Adrenal gland (tissue), 12 donors: ENCODE data around the gene TMLHE. TPM values are rescaled to one million over a fixed set of nuclear protein-coding genes. Genes with fewer than 3 reads are reported as not detected.

ENCODE experiments used
- DNase-seq, 7 donors: peaks; one replicate each; pipeline ENCODE4 v3.0.0-alpha.2; 2019 to 2020
- H3K27ac ChIP-seq, 5 donors: fragments of 200-600 bp; sonication (generic) in 4 of 5; 1 replicate in 3 of 5; 2 replicates in 2 of 5; pipeline versions ENCODE4 v1.5.1 to v1.8.0; 2016 to 2020; ENCODE audit warnings: mild to moderate bottlenecking in 1 of 5
- H3K27me3 ChIP-seq: fragments of 200-600 bp; 2 replicates; pipeline ENCODE4 v1.8.0; 2021
- H3K36me3 ChIP-seq, 2 donors: fragments of 200-600 bp; replicated peaks in 1 of 2; 1 replicate in 1 of 2; 2 replicates in 1 of 2; pipeline versions ENCODE4 v1.5.1 to v1.8.0; 2018 to 2022
- H3K4me1 ChIP-seq, 2 donors: fragments of 200-600 bp; replicated peaks in 1 of 2; 1 replicate in 1 of 2; 2 replicates in 1 of 2; pipeline versions ENCODE4 v1.5.1 to v1.8.0; 2018 to 2021
- H3K4me3 ChIP-seq, 4 donors: fragments of 200-600 bp; sonication (generic) in 3 of 4; one replicate each; pipeline ENCODE4 v1.5.1; 2016 to 2018
- H3K9me3 ChIP-seq, 3 donors: fragments of 200-600 bp; sonication (generic) in 1 of 3; replicated peaks in 1 of 3; 1 replicate in 2 of 3; 2 replicates in 1 of 3; pipeline versions ENCODE4 v1.5.1 to v1.8.0; 2016 to 2021
- CTCF ChIP-seq, 6 experiments: fragments of 450-650 bp in 4 of 6; fragments of 200-600 bp in 2 of 6; sonication (generic) in 1 of 6; IDR thresholded peaks; 1 replicate in 5 of 6; 2 replicates in 1 of 6; pipeline versions ENCODE4 v1.5.1 to v1.8.0; 2016 to 2021; ENCODE audit warnings: antibody characterized with exemption in 6 of 6, mild to moderate bottlenecking in 2 of 6, moderate library complexity in 1 of 6
- POLR2A ChIP-seq, 2 donors: fragments of 450-650 bp; IDR thresholded peaks; one replicate each; pipeline ENCODE4 v1.6.1; 2017; ENCODE audit warnings: antibody characterized with exemption in 2 of 2, mild to moderate bottlenecking in 2 of 2, moderate library complexity in 1 of 2
- WGBS, 4 donors: extraction: QIAGEN DNeasy Blood & Tissue Kit in 2 of 4; methylation state at CpG; one replicate each; pipeline versions ENCODE4 v1.1.5 to v1.1.7; 2013 to 2017; 5-methylcytosine and 5-hydroxymethylcytosine counted together
- intact Hi-C, 2 donors: fragments of 100-400 bp; cut with DNase I; formaldehyde crosslinking; loops; one replicate each; pipeline versions ENCODE4 v1.14.1 to v1.15.0; 2022 to 2023
- polyA plus RNA-seq, 3 donors: library from polyadenylated mRNA; stranded (reverse); fragments of 200-250 nt in 2 of 3; fragments of 350-450 nt in 1 of 3; fragmentation: Illumina TruSeq in 1 of 3; extraction: RNeasy Lipid Tissue Mini Kit (QIAGEN cat#74804) in 1 of 3; gene quantifications; one replicate each; pipeline ENCODE4 v1.2.3, GENCODE V29; 2013 to 2014
- total RNA-seq, 9 donors: library from RNA; depleted of rRNA in 4 of 9; stranded (reverse); fragments of >200 nt in 4 of 9; fragments of 120-200 nt in 1 of 9; fragmentation: NEBNext Ultra II Directional in 1 of 9; extraction: Animal tissue kit (Norgen Biotek cat#: 25700) in 1 of 9; gene quantifications; one replicate each; pipeline versions ENCODE4 v1.1.0 to v1.2.4, GENCODE V29; 2013 to 2023
- donor health status: healthy with polysubstance abuse.
- donor health status: Bipolar disorder and iron deficiency.
- donor health status: DM: yes; HTN: yes; CAD: no.
- donor health status: DM: no; HTN: no; CAD: no.
- donor health status: DM: no; HTN: no; CAD: no.
- donor health status: DM: yes; HTN: yes; CAD: no.

TMLHE gene
- total and polyA plus RNA-seq, 12 donors: 6.7 to 33.7 (median 19.6) TPM

DNA sequence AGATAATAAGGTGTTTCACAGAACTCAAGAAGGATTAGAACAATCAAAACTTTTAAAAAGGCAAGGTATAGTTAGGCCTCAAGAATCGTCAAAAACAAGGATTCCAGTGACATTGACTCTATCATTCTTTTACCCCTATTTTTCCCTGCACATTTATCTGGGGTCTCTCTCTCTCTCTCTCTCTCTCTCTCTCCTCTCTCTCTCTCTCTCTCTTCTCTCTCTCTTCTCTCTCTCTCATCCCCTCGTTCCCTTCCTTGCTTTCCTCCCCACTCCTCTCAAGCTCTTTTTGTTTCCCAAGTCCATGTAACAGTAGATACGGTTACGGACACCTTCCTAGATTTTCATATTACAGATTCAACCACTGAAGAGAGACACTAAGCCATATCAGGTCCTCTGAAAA, 3.2 kb upstream of the TMLHE start:
- no peak for DNase-seq
- Histone ChIP-seq H3K36me3 (no peaks in the 10 kb centered on the region), H3K4me3 (no peak overlapping the region), H3K9me3 (no peaks in the 10 kb centered on the region), H3K27ac (no peak overlapping the region), H3K27me3 (no peaks in the 10 kb centered on the region), H3K4me1 (peaks cover 0 to 3% of the 10 kb centered on the region in 2 donors)
- TF ChIP-seq POLR2A (IDR thresholded peaks at IDR 0.05) (no peak), CTCF (IDR thresholded peaks at IDR 0.05) (no peak)
- 75 to 95% (median 85%) methylated on average over 4 of the region's 4 CpGs for WGBS, 4 donors
- intact Hi-C loops: no loop called here

DNA sequence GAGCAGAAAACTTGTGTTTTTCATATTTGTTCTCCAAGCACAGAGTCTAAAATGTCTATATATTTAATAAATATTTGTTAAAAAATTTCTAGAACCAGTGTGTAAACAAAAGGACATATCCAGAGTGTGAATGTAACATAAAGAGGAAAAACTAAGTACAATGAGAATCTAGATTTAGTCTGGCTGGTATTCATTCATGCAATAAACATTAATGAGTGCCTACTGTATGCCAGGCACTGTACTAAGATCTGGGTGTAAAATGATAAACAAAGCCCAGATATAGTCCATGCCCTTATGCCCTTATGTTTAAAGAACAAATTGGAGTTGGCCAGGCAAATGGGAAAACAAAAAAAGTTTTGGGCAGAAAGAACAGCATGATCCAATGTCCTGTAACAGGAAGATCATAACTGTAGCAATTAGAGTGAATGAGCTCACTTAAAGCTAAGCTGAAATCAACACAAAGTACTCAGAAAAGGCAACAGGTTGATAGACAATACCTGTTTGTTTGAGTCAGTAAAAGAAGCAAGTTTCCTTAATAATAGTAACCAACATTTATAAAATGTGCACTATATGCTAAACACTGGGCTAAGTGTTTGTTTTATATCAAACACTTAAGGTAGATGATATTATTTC, 1.3 kb upstream of the TMLHE start:
- TF ChIP-seq CTCF (IDR thresholded peaks at IDR 0.05) (no peak), POLR2A (IDR thresholded peaks at IDR 0.05) (no peak)
- H3K36me3 ChIP-seq: no peaks in the 10 kb centered on the region
- no peaks in the 10 kb centered on the region for H3K9me3 ChIP-seq
- no peak overlapping the region for H3K27ac ChIP-seq
- H3K4me1 ChIP-seq: peaks cover 0 to 3% of the 10 kb centered on the region in 2 donors
- H3K27me3 ChIP-seq: no peaks in the 10 kb centered on the region
- intact Hi-C loops: no loop called here
- DNase-seq: no peak
- no peak overlapping the region for H3K4me3 ChIP-seq

DNA sequence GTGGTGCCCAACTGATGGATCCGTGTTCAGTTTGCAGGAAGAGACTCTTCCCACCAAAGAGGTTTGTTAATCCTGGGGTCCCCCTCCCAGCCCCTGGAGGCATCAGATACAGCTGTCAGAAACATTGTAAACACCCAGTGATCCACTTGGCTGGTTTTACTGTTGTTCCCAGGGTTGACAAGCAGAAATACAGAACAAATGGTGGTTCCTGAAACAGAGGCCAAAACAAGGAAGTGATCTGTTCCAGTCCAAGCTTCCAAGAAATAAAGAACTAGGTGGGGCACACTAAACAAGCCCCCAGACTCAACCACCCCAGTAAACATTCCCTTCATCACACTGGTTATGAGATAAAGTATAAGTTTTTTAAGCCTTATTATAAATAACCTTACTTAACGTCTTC, 1.4 kb downstream of the TMLHE start:
- Histone ChIP-seq H3K36me3 (no peaks in the 10 kb centered on the region), H3K27ac (peak overlapping the region in 1 of 5 donors; percentile 91), H3K27me3 (no peaks in the 10 kb centered on the region), H3K9me3 (no peaks in the 10 kb centered on the region), H3K4me1 (peaks cover 0 to 3% of the 10 kb centered on the region in 2 donors), H3K4me3 (peak overlapping the region in 1 of 4 donors; percentile 60)
- intact Hi-C loops: no loop called here
- DNase-seq: no peak
- TF ChIP-seq POLR2A (IDR thresholded peaks at IDR 0.05) (no peak), CTCF (IDR thresholded peaks at IDR 0.05) (no peak)
- 25 to 60% (median 41%) methylated on average over 2 of the region's 2 CpGs for WGBS, 4 donors

DNA sequence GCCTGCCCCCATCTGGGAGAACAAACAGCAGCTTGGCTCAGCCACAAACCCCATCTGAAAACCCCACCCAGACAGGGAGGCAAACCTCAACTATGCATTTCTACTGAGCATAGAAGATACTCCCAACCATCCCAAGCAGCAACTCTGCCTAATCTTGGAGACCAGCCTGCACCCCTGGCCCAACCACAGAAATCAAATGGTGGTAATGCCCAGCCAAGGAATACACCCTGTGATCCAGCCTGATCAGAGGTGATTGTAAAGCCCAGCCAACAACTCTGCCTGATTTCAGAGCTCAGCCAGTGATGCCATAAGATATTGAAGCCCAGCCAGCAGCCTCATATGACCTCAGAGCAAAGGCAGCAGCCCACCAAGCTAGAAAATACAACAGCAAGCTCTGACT, 19.8 kb downstream of the TMLHE start:
- intact Hi-C loops: no loop called here
- Histone ChIP-seq H3K27me3 (no peaks in the 10 kb centered on the region), H3K4me3 (no peak overlapping the region), H3K36me3 (no peaks in the 10 kb centered on the region), H3K9me3 (peaks cover 0 to 12% (median 0%) of the 10 kb centered on the region in 3 donors), H3K4me1 (no peaks in the 10 kb centered on the region), H3K27ac (no peak overlapping the region)
- DNase-seq: no peak
- TF ChIP-seq CTCF (IDR thresholded peaks at IDR 0.05): no peak
- no peak for TF ChIP-seq POLR2A (IDR thresholded peaks at IDR 0.05)
